Muscle of leg (tissue), 11 donors: Measurements from ENCODE around the gene CAPN5. TPM values are rescaled to one million over a fixed set of nuclear protein-coding genes. Genes with fewer than 3 reads are reported as not detected.

Experiments
- DNase-seq: peaks from one replicate; pipeline ENCODE4 v3.0.0; 2013
- H3K27ac ChIP-seq: one replicate; pipeline ENCODE4 v1.5.1; 2013; ENCODE audit warnings: mild to moderate bottlenecking, low read length, control low read depth
- H3K27me3 ChIP-seq: one replicate; pipeline ENCODE4 v1.6.1; 2013; ENCODE audit warnings: low read length; ENCODE audit not compliant: control insufficient read depth, insufficient read depth
- H3K36me3 ChIP-seq: one replicate; pipeline ENCODE4 v1.6.1; 2013; ENCODE audit warnings: low read length; ENCODE audit not compliant: control insufficient read depth, insufficient read depth
- H3K4me1 ChIP-seq: one replicate; pipeline ENCODE4 v1.6.1; 2013; ENCODE audit warnings: low read length; ENCODE audit not compliant: control insufficient read depth, insufficient read depth
- H3K4me3 ChIP-seq: one replicate; pipeline ENCODE4 v1.5.1; 2013; ENCODE audit warnings: low read length, control low read depth
- H3K9me3 ChIP-seq: replicated peaks from 2 replicates; pipeline ENCODE4 v1.6.1; 2013; ENCODE audit warnings: low read depth, low read length; ENCODE audit not compliant: control insufficient read depth
- WGBS: methylation state at CpG from one replicate; pipeline ENCODE4 v1.1.5; 2013; ENCODE audit warnings: missing lambda C conversion rate; ENCODE audit not compliant: insufficient coverage; 5-methylcytosine and 5-hydroxymethylcytosine counted together
- polyA plus RNA-seq, 8 donors: library from polyadenylated mRNA; unstranded; fragments of 120-200 nt; gene quantifications; one replicate each; pipeline versions ENCODE4 v1.2.1 to v1.2.3, GENCODE V29; 2013; ENCODE audit warnings: inconsistent platforms in 1 of 8, low replicate concordance in 1 of 8; ENCODE audit not compliant: insufficient read length in 8 of 8, insufficient read depth in 1 of 8
- total RNA-seq: library from RNA; stranded (reverse); fragments of 120-200 nt; gene quantifications from one replicate; pipeline ENCODE4 v1.2.4, GENCODE V29; 2013

CAPN5 gene
- total and polyA plus RNA-seq, 9 donors: 6.2 to 17.8 (median 12.1) TPM

GRCh38 chr11:77123591-77123990 lies 56.8 kb downstream of the CAPN5 start:
- DNase-seq: no peak
- H3K27me3 ChIP-seq: no peaks in the 10 kb centered on the region
- peaks cover 38% of the 10 kb centered on the region for H3K36me3 ChIP-seq
- no peaks in the 10 kb centered on the region for H3K9me3 ChIP-seq
- no peak overlapping the region for H3K27ac ChIP-seq
- peaks cover 18% of the 10 kb centered on the region for H3K4me1 ChIP-seq
- no peak overlapping the region for H3K4me3 ChIP-seq
- 87% methylated on average over 7 of the region's 8 CpGs for WGBS

DNA sequence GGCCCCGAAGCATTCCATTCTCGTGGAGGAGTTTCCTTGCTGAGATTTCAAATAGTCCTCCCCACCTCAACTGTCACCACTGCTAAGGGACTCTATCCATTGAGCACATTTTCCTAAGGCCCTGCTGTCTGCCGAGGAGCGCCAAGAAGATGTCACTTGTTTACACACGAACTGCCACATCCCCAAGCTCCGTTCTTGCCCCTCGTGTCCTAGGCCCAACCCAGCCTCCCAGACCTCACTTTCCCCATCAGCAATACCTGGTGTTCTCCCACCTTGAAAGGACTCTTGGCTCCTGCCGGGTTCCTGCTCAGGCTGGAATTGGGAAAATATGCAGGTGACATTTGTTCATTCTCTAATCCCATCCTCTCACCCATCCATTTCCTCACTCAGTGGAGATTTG lies 57.3 kb downstream of the CAPN5 start:
- H3K4me1 ChIP-seq: peaks cover 18% of the 10 kb centered on the region
- H3K27ac ChIP-seq: no peak overlapping the region
- H3K36me3 ChIP-seq: peaks cover 38% of the 10 kb centered on the region
- no peak for DNase-seq
- H3K4me3 ChIP-seq: no peak overlapping the region
- no peaks in the 10 kb centered on the region for H3K9me3 ChIP-seq
- WGBS: 84% methylated on average over 8 of the region's 8 CpGs
- H3K27me3 ChIP-seq: no peaks in the 10 kb centered on the region

GRCh38 chr11:77124488-77124887 lies 57.7 kb downstream of the CAPN5 start:
- H3K4me1 ChIP-seq: peaks cover 18% of the 10 kb centered on the region
- H3K4me3 ChIP-seq: no peak overlapping the region
- H3K36me3 ChIP-seq: peaks cover 38% of the 10 kb centered on the region
- H3K9me3 ChIP-seq: no peaks in the 10 kb centered on the region
- H3K27me3 ChIP-seq: no peaks in the 10 kb centered on the region
- no peak for DNase-seq
- H3K27ac ChIP-seq: no peak overlapping the region
- 72% methylated on average over 2 of the region's 6 CpGs for WGBS

DNA sequence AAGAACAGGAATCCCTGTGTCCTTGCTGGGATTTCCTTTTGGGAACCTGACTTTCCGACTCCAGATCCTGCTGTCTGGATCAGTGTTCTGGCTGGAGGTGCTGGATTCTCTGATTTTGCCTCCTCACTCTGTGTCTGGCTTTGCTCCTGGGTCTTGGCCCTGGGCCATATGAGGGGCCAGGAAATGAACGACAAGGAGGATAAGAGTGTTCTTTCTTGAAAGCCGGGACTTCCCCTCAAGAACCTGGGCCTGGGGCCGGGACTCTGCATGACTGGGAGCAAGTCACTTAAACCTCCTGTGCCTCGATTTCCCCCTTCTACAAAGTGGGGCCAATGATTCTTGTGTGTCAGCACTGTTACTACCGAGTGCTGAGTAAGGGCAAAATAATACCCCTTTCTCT lies 58.4 kb downstream of the CAPN5 start:
- no peaks in the 10 kb centered on the region for H3K9me3 ChIP-seq
- no peaks in the 10 kb centered on the region for H3K27me3 ChIP-seq
- WGBS: 33% methylated on average over 1 of the region's 6 CpGs
- peaks cover 32% of the 10 kb centered on the region for H3K36me3 ChIP-seq
- peaks cover 20% of the 10 kb centered on the region for H3K4me1 ChIP-seq
- DNase-seq: peak; percentile 42
- no peak overlapping the region for H3K4me3 ChIP-seq
- no peak overlapping the region for H3K27ac ChIP-seq

DNA sequence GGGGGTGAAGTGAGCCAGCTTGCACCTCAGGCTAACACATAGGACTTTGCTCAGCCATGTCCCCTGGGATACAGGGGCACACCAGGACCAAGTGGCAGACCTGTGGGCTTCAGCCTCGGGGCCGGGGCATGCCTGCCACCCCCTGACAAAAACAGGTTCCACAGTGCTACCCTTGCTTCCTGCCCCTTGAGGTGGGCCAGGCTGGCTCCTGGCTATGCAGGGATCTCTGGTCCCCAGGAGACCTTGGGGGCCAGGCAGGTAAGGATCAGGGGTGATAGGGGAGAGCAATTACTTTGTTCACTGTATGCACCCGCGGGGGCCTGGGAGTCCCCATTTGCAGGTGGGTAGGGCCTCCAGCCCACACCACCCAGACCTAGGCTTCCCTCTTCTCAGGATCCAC lies 58.9 kb downstream of the CAPN5 start:
- peaks cover 31% of the 10 kb centered on the region for H3K36me3 ChIP-seq
- DNase-seq: no peak
- no peaks in the 10 kb centered on the region for H3K27me3 ChIP-seq
- H3K9me3 ChIP-seq: no peaks in the 10 kb centered on the region
- peaks cover 25% of the 10 kb centered on the region for H3K4me1 ChIP-seq
- no peak overlapping the region for H3K27ac ChIP-seq
- no peak overlapping the region for H3K4me3 ChIP-seq
- WGBS: no CpG with 5 or more reads among the region's 4 CpGs

DNA sequence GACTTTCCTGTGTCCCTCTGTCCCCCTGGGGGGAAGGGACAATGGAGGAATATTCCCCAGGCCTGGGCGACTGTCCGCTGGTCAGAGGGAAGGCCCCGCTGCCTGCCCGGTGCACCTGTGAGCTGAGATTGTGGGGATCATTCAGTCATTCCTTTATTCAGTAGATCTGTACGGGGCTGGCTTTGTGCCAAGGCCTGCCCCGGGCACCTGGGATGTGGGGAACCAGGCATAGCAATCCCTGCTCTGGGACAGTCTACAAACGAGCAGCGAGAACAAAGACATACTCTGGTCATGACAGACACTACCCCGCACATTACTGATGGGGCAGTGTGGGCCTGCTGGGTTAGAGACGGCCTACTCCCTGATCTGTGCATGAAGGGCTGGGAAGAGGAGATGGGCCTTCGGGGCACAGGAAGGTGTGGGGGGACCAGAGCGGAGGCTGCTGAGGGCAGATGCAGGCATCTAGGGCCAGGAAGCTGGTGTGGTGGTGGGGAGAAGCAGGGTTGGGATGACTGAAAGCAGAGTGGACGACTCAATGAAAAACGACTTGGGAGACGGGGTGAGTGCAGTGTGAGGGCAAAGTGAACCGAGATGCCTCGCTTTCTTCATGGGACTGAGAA lies 59.5 kb downstream of the CAPN5 start:
- peaks cover 26% of the 10 kb centered on the region for H3K36me3 ChIP-seq
- 68% methylated on average over 13 of the region's 17 CpGs for WGBS
- peaks cover 31% of the 10 kb centered on the region for H3K4me1 ChIP-seq
- H3K27ac ChIP-seq: no peak overlapping the region
- H3K9me3 ChIP-seq: no peaks in the 10 kb centered on the region
- H3K4me3 ChIP-seq: no peak overlapping the region
- DNase-seq: no peak
- H3K27me3 ChIP-seq: no peaks in the 10 kb centered on the region

GRCh38 chr11:77126861-77127234 lies 60.1 kb downstream of the CAPN5 start:
- DNase-seq: no peak
- Histone ChIP-seq H3K27me3 (no peaks in the 10 kb centered on the region), H3K4me3 (peak overlapping the region; percentile 35), H3K4me1 (peaks cover 35% of the 10 kb centered on the region), H3K27ac (no peak overlapping the region), H3K36me3 (peaks cover 25% of the 10 kb centered on the region), H3K9me3 (no peaks in the 10 kb centered on the region)
- WGBS: 4% methylated on average over 9 of the region's 10 CpGs

GRCh38 chr11:77127235-77127911 lies 60.6 kb downstream of the CAPN5 start:
- H3K36me3 ChIP-seq: peaks cover 20% of the 10 kb centered on the region
- peak overlapping the region; percentile 35 for H3K4me3 ChIP-seq
- no peaks in the 10 kb centered on the region for H3K9me3 ChIP-seq
- H3K4me1 ChIP-seq: peaks cover 35% of the 10 kb centered on the region
- DNase-seq: peak; percentile 74
- under 1% methylated on average over 24 of the region's 27 CpGs for WGBS
- H3K27me3 ChIP-seq: no peaks in the 10 kb centered on the region
- peak overlapping the region; percentile 59 for H3K27ac ChIP-seq

GRCh38 chr11:77127920-77128691 lies 61.3 kb downstream of the CAPN5 start, which contains the start of gene MYO7A:
MYO7A (plus strand) TSS chr11:77128246; CDS start chr11:77130635, 2,389 bp downstream.
- peak; percentile 84 for DNase-seq

More at GRCh38 chr11:77127920-77128691, 61.3 kb downstream of the CAPN5 start, which contains the start of gene MYO7A:
- Histone ChIP-seq H3K4me3 (peak within 1 kb of the TSS; percentile 35), H3K27me3 (no peaks in the 10 kb centered on the region), H3K27ac (peak within 1 kb of the TSS; percentile 59), H3K4me1 (peaks cover 35% of the 10 kb centered on the region), H3K36me3 (peaks cover 14% of the 10 kb centered on the region), H3K9me3 (no peaks in the 10 kb centered on the region)
- WGBS: 7% methylated on average over 19 of the region's 20 CpGs
